ENCODE data around the gene SORBS1.

DNA sequence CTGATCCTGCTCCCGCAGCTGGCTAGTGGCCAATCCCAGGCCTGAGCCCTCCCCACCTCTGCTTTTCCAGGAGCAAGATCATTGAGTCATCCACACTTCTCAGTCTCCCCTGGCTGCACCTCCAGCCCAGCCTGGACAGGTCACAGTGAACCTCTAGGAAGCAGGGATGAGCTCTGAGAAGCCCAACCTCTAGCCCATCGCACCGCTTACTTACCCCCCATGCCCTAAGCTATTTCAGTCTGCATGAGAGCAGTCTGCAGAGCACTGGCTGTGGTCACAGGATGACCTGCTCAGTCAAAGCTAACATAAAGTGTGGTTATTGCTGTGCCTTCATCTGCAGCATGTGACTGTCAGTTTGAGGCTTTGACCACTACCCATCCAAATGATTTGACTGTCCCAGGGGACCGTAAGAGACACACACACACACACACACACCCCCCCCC, 129.2 kb downstream of the SORBS1 start:
- TF ChIP-seq POLR2A (IDR thresholded peaks at IDR 0.05; ENCODE audit: low read length) (no peak), GATA1 (IDR thresholded peaks at IDR 0.05; ENCODE audit: low read depth, low read length) (no peak)
